Activated T-cell treated with anti-CD3 and anti-CD28 coated beads for 24 hours (primary cell): ENCODE measurements around the gene POLR3C.
A peak's percentile ranks its signal among the peaks of the same experiment; 100 is the strongest.
"Not testable (repeated sequence)": the region's sequence is repeated elsewhere in the genome, so short reads cannot be mapped to it uniquely, and the experiment has no call there.

Experiments used
- DNase-seq: peaks from one replicate; pipeline ENCODE4 v3.0.0-alpha.2; 2020; ENCODE audit warnings: low read depth

Gene POLR3C

DNA sequence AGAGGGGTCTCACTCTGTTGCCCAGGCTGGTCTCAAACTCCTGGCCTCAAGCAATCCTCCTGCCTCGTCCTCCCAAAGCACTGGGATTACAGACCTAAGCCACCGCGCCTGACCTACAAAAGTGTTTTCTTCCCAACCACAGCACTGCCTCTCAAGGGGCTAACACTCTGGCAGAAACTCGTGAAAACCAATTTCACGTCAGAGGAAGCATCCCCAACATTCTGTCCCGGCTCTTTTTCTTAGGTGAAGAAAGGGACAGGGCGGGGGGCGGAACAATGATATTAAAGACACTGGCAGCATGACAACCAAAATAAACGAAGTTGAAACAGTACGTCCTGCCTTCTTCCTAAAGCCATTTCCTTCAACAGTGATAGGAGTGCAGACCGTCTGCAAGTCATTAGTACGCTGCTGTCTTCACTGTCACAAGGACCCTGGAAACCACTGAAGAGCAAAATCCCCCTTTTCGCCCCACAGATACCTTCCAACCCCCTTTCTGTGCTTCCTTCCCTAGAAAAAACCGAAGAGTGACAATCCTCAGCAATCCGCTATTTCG, 1.1 kb upstream of the POLR3C start:
- not testable (repeated sequence) for DNase-seq

DNA sequence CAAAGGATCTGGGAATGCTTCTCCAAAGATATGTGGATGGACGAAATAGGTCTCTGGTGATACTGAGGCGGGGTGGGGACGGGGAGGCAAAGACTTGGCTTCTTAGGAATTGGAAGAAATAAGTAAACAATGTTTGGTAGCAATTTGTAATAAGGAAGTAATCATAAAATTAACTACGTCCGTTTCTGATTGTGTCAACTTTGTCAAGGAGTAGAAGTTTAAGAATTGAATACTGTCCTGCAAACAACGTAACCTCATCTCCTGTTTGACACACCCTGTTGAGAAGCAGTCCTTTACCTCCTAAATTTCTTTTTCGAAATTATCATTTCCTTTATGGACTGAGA, 471 bp downstream of the POLR3C start:
- no peak for DNase-seq

DNA sequence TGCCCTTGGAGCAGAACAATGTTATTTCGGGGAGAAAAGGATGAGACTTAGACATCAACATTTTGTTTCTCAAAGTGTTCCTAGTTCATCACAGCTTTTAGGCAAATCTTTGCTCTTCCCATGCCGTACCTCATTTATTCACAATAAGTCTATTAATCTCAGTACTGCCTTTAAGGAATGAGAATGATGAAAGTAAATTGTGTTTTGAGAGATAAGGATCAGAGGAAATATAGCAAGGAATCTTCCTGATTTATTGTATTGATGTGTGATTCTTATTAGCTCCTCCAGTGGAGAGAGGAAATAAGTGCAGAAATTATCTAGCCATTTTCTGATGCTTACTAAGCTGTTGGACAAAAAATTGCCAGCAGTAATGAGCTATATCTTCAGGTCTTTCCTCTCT, 2.0 kb downstream of the POLR3C start:
- DNase-seq = no peak

DNA sequence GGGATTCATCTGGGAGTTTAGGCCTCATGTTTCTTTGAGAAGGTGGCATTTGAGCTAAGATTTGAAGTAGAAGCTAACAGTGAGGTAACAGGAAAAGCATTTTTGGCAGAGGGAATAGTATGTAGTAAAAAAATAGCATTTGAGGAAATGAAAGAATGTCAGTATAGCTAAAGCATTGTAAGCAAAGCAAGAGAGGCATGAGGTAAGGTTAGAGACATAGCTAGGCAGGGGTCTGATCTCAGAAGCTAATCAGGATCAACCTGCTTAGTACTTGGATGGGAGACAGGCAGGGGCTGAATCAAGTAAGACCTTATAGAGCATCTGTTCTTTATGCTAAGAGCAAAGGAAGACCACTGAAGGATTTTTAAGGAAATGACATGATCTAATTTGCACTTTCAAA, 4.0 kb downstream of the POLR3C start:
- DNase-seq = no peak

DNA sequence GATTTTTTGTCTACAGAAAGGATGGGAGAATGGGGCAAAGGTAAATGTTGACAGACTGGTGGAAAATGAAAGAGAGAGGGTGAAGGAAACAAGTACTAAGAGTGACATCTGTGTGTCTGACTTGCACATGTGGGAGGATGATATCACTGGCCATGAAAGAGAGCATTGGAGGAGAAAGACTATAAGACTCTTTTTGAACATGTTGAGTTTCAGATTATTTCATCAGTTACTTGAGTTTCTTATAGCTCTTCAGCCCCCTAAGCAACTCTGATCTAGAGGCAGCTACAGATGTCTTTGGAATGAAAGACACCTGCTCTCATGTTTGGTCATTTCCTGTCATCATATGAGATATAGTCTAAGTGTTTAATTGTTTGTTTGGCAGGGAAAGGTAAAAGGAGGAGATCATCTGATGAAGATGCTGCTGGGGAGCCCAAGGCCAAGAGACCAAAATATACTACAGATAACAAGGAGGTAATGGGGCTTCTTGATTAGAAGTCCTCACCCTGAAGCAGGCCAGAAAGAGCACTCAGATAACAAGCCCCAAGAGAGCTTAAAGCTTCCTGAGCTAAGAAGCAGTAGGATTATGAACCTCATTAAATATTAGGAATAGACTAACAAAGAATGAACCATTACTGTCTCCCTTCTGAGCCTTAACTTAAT, 4.5 kb downstream of the POLR3C start:
- no peak for DNase-seq

DNA sequence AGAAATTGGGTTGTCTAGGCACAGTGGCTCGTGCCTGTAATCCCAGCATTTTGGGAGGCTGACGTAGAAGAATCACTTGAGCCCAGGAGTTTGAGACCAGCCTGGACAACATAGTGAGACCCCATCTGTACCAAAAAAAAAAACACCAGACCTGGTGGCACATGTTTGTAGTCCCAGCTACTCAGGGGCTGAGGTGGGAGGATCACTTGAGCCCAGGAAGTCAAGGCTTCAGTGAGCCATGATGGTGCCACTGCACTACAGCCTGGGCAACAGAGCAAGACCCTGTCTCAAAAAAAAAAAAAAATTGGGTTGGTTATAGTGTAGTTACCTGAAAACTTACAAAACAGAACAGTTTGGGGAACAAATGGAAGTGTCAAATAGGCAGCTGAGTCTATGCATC, 6.8 kb downstream of the POLR3C start:
- not testable (repeated sequence) for DNase-seq

DNA sequence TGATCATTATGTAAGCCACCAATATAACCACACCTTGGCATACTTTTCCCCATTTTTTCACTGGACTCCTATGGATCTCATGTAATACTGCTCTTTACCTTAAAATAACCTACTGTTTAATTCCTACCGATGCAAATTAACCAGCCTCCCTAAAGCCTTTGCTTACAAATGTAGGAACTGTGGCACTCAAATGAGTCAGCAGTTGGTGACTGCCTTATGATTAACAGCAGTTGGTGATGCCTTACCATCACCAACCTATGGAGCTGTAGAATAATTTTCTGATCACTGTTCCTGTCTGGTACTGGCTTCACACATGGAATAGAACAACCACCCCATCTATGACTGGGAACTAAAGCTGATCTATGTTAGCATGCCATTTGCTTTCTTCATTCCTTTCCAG, 13.7 kb downstream of the POLR3C start:
- DNase-seq = no peak

DNA sequence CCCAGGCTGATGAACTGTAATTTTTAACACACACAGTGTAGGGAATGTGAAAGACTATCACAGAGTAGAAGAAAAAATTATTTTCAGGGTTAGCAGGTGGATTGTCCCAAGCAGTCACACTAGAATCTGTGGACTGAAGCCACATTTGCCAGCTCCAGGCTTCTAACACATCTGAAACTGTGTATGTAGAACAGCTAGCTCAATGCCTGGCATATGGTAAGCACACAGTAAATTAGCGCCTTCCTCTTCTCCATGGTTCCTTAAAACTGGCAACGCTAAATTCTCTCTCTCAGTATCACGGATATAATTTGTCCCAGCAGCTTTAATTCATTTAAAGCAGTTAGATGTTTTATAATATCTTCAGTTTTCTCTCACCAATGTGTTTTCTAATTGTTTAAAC, 19.0 kb downstream of the POLR3C start:
- no peak for DNase-seq

DNA sequence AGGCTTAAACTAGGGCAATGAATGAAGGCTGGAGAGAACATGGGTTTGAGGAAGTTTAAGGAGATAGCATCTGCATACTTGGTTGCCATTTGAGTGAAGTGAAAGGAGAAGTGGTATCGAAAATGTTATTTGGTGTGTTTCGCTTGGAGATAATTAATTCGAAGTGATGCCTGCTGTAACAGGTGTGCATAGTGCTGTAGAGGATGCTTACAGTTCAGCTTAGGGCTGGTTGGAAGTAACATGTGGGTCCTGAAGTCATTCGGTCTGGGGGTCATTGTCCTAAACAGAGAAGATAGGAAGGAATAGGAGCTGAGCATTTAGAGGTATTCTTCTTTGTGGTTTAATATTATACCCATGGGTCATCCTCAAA, 21.1 kb downstream of the POLR3C start:
- no peak for DNase-seq

DNA sequence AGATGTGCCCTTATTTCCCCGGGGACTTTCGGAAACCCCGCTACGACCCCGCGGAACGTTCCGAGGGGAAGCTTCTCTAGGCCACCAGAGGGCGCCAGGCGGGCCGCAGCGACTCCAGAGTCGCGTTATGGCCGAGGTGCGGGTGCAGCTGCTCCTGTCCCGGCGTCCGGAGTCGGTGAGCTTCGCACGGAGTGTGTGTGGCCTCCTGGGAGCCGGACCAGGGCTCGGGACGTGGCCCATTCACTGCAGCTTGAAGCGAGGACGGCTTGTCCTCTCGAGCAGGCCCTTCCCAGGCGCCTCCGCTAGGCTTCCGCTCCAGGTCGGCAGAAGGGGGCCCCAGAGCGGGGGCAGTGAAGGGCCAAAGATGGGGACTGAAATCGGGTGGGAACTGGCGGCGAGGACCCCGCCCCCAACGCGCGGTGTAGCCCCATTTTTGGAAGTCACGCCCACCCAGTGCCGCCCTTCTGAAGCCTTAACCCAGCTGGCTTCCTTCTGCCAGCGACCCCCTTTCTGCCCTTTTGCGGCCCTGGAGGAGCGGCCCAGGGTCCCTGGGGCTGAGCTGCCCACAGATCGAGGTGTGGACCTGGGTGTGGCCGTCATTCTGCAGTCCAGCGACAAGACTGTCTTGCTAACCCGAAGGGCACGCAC, 21.6 kb downstream of the POLR3C start, which contains the start of gene NUDT17:
Gene NUDT17 (plus strand): TSS at position 117 of the 648 bp plus-strand sequence. CDS start 11 bp downstream, at position 128.
- peak; percentile 63 for DNase-seq

DNA sequence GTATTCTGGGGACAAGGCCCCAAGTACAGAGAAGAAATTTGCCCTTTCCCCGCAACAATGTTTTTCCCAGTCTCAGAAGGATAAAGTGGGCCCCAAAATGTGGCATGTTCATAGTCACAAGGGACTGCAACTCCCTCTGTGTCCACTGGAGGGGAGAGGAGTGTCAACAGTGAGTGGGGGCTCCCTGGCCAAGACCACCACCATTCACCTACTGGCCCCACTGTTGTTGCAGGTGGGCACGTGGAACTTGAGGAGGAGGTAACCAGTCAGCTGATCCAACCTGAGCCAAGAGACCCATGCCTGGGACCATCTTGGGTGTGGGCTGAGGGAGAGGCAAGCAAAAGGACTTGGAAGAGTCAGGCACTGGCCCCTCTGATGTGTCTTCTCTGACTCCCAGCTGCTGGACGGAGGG, 22.2 kb downstream of the POLR3C start:
- DNase-seq = peak; percentile 14

DNA sequence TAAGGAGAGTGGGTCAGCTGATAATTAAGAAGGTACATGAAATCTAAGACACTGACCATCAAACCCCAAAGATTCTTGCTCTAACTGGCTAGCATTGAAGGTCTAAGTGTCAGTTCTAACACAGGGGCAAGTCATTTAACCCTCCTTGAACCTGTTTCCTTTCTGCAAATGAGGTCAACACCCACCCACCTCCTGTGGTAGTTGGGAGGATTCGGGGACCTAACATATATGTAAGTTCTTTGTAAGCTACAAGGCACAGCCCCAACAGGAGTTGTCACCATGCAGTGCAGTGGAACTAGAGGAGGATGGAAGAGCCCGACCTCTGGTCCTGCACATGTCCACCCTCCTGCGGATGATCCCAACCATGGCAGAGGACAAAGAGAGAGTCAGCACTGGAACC, 23.8 kb downstream of the POLR3C start:
- DNase-seq = no peak

DNA sequence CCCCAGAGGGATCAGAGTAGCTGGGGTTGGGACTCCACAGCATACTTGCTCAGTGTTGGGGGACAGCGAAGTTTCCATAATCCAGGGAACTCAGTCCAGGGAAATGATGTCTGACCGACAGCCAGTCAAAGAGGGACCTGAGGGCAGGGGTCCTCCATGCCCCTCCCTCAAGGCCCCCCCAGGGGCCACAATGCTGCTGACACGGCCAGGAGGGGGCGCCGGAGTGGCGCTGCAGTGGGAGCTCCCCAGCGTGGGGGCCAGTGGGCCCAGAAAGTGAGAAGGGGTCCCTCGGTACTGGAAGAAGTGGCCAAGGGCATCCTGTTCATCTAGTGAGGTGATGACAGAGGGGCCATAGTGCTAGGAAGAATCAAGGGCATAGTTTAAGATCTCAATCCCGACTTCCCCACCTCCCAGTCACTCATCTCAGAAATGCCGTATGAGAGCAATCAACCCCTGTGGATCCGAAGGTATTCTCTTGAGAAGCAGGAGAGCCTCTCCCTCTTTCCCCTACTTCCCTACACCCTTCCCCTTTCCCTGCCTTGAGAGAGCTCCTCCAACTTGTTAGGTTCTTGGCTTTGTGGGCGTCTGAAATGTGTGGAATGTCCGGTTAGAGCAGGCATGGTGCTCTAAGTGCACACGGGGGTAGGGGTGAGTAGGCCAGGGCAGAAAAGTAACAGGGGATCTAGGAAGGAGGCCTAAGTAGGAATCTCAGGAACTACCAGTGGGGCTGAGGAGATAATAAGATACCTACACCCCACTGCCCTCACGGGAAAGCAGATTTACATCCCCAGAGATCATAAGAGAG, 25.6 kb downstream of the POLR3C start:
- no peak for DNase-seq

DNA sequence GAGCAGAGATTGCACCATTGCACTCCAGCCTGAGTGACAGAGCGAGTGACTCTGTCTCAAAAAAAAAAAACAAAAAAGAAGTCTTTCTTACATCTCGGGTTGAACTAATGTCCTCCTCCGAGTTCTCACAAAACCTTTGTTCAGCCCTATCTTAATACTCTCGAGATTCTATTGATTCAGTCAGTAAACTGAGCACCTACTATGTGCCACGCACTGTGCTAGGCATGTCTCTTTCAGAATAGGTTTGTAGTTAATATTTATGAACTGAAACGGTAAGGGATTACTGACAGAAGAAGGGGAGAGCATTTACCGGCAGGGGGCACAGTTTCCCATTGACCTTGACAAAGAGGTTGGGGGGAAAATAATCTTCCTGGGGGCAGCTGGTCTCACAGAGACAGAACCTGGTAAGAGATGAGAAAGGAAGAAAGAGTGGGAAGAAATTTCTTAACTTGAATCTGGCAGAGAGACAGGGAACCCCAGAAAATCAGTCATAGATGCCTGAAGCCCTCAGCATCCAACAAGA, 31.5 kb downstream of the POLR3C start:
- DNase-seq = no peak

DNA sequence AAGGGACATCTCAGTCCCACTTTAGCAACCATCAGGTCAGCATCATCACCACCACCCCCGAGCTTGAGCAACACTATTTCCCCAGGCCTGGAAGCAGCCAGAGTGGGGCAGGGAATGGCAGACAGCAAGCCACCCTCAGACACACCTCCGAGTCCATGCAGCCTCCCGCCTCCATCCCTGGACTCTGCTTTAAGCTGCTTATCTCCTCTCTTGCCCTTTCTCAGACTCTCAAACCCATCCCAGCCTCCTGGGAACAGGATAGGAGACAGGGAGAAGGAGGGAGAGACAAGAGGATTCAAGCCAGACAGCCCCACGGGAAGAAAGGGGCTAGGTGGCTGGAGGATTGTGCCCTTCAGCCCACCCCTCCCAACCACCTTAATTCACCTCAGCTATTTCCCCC, 33.2 kb downstream of the POLR3C start:
- no peak for DNase-seq

DNA sequence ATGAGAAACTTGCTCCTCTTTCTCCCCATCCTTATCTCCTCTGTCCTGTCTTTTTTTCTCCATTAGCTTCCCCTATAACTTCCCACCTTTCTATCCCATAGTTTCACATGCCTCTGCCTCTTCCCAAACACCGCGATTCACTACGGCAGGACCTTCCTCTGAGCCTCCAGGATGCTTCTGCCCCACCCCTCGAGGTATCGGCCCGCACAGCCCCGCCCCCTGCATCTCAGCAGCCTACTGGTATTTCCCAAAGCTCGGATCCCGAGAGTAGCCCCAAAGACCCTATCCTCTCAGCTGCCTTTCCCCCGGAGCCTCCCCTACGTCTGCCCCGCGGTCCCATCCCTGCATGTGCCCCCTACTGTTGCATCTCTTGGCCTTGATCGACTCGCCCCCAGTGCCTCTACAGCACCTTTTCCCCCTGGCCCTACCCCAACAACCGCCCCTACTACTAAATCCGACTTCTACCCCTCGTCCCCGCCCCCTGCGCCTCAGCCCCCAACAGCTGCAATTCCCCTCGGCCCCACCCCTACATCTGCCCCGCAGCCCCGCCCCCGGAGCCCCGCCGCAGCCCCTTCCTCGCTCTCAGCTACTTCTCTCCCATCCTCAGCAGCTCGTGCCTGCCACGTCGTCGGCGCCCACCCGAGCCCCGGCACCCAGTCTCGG, 34.4 kb downstream of the POLR3C start:
- DNase-seq = peak; percentile 25

DNA sequence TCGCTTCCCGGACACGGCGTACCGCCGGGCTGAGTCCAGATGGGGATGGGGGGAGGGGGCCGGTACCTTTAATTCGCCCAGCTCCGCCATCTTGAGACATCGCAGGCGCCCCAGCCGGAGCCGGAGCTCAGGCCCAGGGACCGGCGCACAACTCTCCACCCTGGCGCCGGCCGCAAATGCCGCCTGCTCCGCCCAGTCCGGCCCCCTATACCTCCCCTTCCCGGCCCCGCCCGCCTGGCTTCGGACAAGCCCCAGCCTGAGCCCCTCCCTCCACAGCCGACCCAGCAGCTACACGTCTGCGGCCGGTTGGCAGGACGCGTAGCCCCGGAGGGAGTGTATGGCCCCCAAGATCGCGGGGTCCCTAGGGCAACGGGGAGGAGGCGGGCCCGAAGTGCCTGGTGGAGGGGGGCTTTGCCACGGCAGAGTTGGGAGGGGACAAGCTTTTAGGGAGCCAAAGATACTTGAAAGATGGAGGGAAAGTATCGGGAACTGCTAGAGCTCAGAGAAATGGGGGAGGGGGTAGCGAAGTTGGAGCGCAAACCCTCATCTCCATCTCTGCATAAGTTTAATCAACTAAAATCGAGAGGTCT, 35.0 kb downstream of the POLR3C start, which contains the start of gene PIAS3:
Gene PIAS3 (minus strand): TSS at position 181 of the 590 bp plus-strand sequence. CDS start 91 bp downstream, at position 90.
- DNase-seq = peak; percentile 84

DNA sequence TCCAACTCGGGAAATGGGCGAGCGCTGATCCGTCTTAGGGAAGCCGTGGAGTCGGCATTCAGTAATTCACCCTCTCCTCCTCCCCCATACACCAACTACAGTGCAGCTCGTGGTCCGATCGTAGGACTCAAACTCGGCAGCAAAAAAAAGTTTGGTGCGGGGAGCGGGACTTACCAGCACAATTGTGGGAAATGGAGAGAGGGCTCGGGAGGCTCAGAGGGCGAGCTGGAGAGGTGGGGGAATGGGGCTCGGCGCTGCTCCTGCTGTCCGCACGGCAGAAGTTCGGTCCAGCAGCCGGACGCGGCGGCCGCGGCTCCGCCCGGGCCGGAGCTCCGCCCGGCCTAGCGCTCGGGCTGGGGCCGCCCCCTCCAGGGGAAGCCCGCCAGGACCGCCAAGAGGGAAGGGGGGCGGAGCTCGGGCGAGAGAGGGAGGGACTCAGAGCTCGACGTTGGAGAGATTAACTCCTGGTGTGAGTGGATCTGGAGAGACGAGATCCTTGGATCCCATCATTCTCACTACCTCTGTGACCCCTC, 35.6 kb downstream of the POLR3C start:
- DNase-seq = peak; percentile 75

DNA sequence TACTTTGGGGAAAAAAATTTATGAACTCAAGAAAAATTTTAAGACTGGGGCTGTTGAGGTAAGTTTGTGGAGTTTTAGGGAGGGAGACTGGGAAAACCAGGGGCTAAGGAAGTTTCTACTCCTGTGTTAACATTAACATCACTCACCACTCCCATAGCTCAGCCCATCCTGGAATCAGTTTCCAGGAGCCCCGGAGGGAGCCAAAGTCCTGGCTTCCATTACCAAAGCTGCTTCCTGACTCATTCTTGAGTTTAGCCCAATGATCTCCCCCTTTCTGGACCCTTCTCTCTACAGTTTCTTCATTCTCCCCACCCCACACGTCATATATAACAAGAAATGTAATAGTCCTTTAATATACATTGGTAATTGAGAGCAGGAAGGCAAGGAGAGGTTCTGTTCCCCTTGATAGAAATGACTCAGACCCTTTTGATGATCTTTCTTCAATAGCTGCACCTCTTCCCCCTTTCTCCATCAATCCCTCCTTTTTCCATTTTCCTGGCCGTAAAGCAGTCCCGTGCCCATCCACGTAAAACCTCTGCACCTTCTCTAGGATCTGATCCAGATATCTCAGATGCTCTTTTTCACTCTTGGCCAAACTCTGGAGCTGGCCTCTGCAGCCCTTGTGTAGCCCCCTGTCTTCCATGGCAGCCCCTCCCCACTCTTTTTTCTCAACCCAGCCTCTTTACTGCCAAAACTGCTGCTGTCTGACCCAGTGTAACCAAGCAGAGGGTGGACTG, 39.5 kb downstream of the POLR3C start:
- DNase-seq = no peak

DNA sequence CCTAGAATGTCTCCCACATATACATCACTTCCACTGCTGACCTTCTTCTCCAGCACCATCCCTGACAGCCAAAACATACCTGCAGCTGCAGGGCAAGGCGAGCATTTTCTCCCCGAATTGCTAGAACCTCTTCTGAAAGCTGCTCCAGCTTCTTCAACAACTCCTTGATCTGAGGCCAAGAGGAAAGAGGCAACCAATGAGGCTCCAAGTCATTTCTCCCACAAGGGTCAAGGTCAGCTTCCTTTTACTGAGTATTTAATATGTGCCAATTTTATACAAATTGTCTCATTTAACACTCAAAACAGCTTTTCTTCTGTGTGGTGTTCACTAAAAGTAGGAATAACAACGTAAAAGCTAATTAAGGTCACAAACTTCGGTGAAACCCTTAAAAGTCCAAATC, 44.2 kb downstream of the POLR3C start:
- no peak for DNase-seq
